CD14-positive monocyte (primary cell): ENCODE results near the gene CPSF3. TPM values are rescaled to one million over a fixed set of nuclear protein-coding genes. Genes with fewer than 3 reads are reported as not detected.

ENCODE experiments used
- DNase-seq, 3 donors: peaks; one replicate each; pipeline ENCODE4 v3.0.0-alpha.2; 2011 to 2022
- H2AFZ ChIP-seq: 2 replicates; pipeline ENCODE4 v1.6.0; 2012; ENCODE audit warnings: mild to moderate bottlenecking, low read depth, low read length, inconsistent platforms; ENCODE audit not compliant: insufficient read depth, poor library complexity, severe bottlenecking
- H3K27ac ChIP-seq, 2 donors: 1 replicate in 1 of 2; 2 replicates in 1 of 2; pipeline ENCODE4 v1.5.1; 2012 to 2013; ENCODE audit warnings: low read length in 2 of 2, control low read depth in 1 of 2, inconsistent platforms in 1 of 2, low read depth in 1 of 2, mild to moderate bottlenecking in 1 of 2
- H3K27me3 ChIP-seq, 2 donors: one replicate each; pipeline versions ENCODE4 v1.6.0 to v1.6.1; 2011 to 2013; ENCODE audit warnings: low read length in 2 of 2; ENCODE audit not compliant: control insufficient read depth in 2 of 2, insufficient read depth in 2 of 2
- H3K36me3 ChIP-seq, 2 donors: replicated peaks in 1 of 2; 1 replicate in 1 of 2; 2 replicates in 1 of 2; pipeline versions ENCODE4 v1.5.1 to v1.6.1; 2012 to 2013; ENCODE audit warnings: low read length in 2 of 2, control low read depth in 1 of 2, inconsistent platforms in 1 of 2, mild to moderate bottlenecking in 1 of 2; ENCODE audit not compliant: insufficient read depth in 2 of 2, control insufficient read depth in 1 of 2
- H3K4me1 ChIP-seq, 2 donors: 1 replicate in 1 of 2; 2 replicates in 1 of 2; pipeline versions ENCODE4 v1.5.1 to v1.6.1; 2012 to 2013; ENCODE audit warnings: low read length in 2 of 2, control low read depth in 1 of 2, inconsistent platforms in 1 of 2, mild to moderate bottlenecking in 1 of 2, moderate library complexity in 1 of 2; ENCODE audit not compliant: insufficient read depth in 2 of 2, control insufficient read depth in 1 of 2
- H3K4me2 ChIP-seq: replicated peaks from 2 replicates; pipeline ENCODE3; 2012; ENCODE audit warnings: low read length, moderate library complexity, mild to moderate bottlenecking; ENCODE audit not compliant: poor library complexity, severe bottlenecking; ENCODE audit errors: extremely low read depth
- H3K4me3 ChIP-seq, 3 experiments: fragments of 200-600 bp in 1 of 3; sonication (generic) in 1 of 3; replicated peaks in 1 of 3; 1 replicate in 2 of 3; 2 replicates in 1 of 3; pipeline ENCODE4 v1.5.1; 2011 to 2013; ENCODE audit warnings: low read length in 3 of 3, mild to moderate bottlenecking in 3 of 3, control low read depth in 2 of 3, low read depth in 2 of 3, inconsistent platforms in 1 of 3, moderate library complexity in 1 of 3
- H3K79me2 ChIP-seq: 2 replicates; pipeline ENCODE4 v1.6.0; 2012; ENCODE audit warnings: mild to moderate bottlenecking, control low read depth, inconsistent platforms, low read length, moderate library complexity; ENCODE audit not compliant: insufficient read depth
- H3K9ac ChIP-seq: 2 replicates; pipeline ENCODE4 v1.6.0; 2017; ENCODE audit warnings: low read length, mild to moderate bottlenecking; ENCODE audit not compliant: insufficient read depth, poor library complexity, severe bottlenecking
- H3K9me3 ChIP-seq, 2 donors: replicated peaks in 1 of 2; 1 replicate in 1 of 2; 2 replicates in 1 of 2; pipeline versions ENCODE4 v1.5.1 to v1.6.1; 2012 to 2013; ENCODE audit warnings: low read length in 2 of 2, control low read depth in 1 of 2; ENCODE audit not compliant: control insufficient read depth in 1 of 2, insufficient read depth in 1 of 2
- H4K20me1 ChIP-seq: 2 replicates; pipeline ENCODE4 v1.6.0; 2012; ENCODE audit warnings: mild to moderate bottlenecking, low read length, control low read depth, moderate library complexity; ENCODE audit not compliant: insufficient read depth
- H3K27ac Mint-ChIP-seq, 7 donors: one replicate each; pipeline ENCODE4 v1.8.0; 2020; ENCODE audit warnings: mild to moderate bottlenecking in 7 of 7, mixed read lengths in 7 of 7, moderate library complexity in 6 of 7, inconsistent platforms in 2 of 7
- H3K27me3 Mint-ChIP-seq, 3 donors: one replicate each; pipeline ENCODE4 v1.8.0; 2021 to 2022; ENCODE audit warnings: low read depth in 3 of 3, mild to moderate bottlenecking in 3 of 3, mixed read lengths in 3 of 3, moderate library complexity in 3 of 3, inconsistent platforms in 1 of 3
- H3K36me3 Mint-ChIP-seq, 2 donors: one replicate each; pipeline ENCODE4 v1.8.0; 2020; ENCODE audit warnings: mixed read lengths in 2 of 2, inconsistent platforms in 1 of 2, mild to moderate bottlenecking in 1 of 2
- H3K4me1 Mint-ChIP-seq: one replicate; pipeline ENCODE4 v1.8.0; 2020; ENCODE audit warnings: mild to moderate bottlenecking, mixed read lengths
- H3K4me3 Mint-ChIP-seq, 2 donors: one replicate each; pipeline ENCODE4 v1.8.0; 2020; ENCODE audit warnings: mild to moderate bottlenecking in 2 of 2, mixed read lengths in 2 of 2, moderate library complexity in 1 of 2
- H3K9me3 Mint-ChIP-seq, 7 donors: one replicate each; pipeline ENCODE4 v1.8.0; 2020 to 2022; ENCODE audit warnings: mixed read lengths in 7 of 7, mild to moderate bottlenecking in 6 of 7, moderate library complexity in 6 of 7, inconsistent platforms in 2 of 7
- WGBS: methylation state at CpG from one replicate; pipeline ENCODE4 v1.1.5; 2013; ENCODE audit warnings: missing lambda C conversion rate; ENCODE audit not compliant: insufficient coverage; 5-methylcytosine and 5-hydroxymethylcytosine counted together
- intact Hi-C, 2 donors: fragments of 100-400 bp; cut with micrococcal nuclease; formaldehyde crosslinking; loops; one replicate each; pipeline versions ENCODE4 v1.15.0 to v1.15.1; 2023
- polyA plus RNA-seq, 3 donors: library from polyadenylated mRNA; depleted of rRNA in 1 of 3; unstranded in 2 of 3; stranded (reverse) in 1 of 3; fragments of 300-500 nt in 2 of 3; fragments of >200 nt in 1 of 3; fragmentation: Illumina TruSeq in 2 of 3; gene quantifications; 1 replicate in 2 of 3; 2 replicates in 1 of 3; pipeline ENCODE4 v1.2.3, GENCODE V29; 2012 to 2021
- TF ChIP-seq, protein P1 (sequence below): fragments of 200-600 bp; IDR thresholded peaks from one replicate; pipeline ENCODE4 v1.8.0; 2022; ENCODE audit warnings: antibody characterized with exemption, mild to moderate bottlenecking

Gene CPSF3
- polyA plus RNA-seq, 3 donors, result 17.2 to 34.0 (median 26.6) TPM

DNA sequence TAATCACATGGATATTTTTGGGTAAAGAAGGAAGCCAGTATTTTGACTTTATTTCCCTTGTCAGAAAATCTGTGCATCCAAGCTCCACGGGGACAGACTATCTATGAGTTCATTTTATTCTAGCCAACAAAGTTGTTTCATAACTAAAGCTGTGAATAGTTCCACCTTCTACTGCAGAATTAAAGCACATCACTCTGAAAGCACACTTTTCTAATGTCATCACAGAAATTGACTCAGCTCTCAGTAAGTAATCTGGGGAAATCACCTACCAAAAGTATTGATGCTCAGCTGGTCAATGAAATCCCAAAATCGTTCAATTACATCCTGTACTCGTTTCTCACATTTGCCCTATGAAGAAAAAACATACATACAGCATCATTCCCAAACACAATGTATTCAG is 70.0 kb downstream of the CPSF3 start:
- Histone ChIP-seq H3K9ac (no peak overlapping the region), H4K20me1 (peaks cover 51% of the 10 kb centered on the region), H3K9me3 (no peaks in the 10 kb centered on the region), H3K4me1 (no peaks in the 10 kb centered on the region), H3K27me3 (no peaks in the 10 kb centered on the region), H3K4me2 (no peak overlapping the region), H2AFZ (no peak overlapping the region), H3K4me3 (no peak overlapping the region), H3K79me2 (no peaks in the 10 kb centered on the region), H3K27ac (no peak overlapping the region), H3K36me3 (peaks cover 97% of the 10 kb centered on the region in 2 donors)
- no peak overlapping the region for H3K4me3 Mint-ChIP-seq
- H3K27ac Mint-ChIP-seq, result no peak overlapping the region
- TF ChIP-seq, protein P1, sequence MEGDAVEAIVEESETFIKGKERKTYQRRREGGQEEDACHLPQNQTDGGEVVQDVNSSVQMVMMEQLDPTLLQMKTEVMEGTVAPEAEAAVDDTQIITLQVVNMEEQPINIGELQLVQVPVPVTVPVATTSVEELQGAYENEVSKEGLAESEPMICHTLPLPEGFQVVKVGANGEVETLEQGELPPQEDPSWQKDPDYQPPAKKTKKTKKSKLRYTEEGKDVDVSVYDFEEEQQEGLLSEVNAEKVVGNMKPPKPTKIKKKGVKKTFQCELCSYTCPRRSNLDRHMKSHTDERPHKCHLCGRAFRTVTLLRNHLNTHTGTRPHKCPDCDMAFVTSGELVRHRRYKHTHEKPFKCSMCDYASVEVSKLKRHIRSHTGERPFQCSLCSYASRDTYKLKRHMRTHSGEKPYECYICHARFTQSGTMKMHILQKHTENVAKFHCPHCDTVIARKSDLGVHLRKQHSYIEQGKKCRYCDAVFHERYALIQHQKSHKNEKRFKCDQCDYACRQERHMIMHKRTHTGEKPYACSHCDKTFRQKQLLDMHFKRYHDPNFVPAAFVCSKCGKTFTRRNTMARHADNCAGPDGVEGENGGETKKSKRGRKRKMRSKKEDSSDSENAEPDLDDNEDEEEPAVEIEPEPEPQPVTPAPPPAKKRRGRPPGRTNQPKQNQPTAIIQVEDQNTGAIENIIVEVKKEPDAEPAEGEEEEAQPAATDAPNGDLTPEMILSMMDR, result no peak
- intact Hi-C loops, result no loop called here
- WGBS, result no CpG with 5 or more reads among the region's 3 CpGs
- H3K27me3 Mint-ChIP-seq, result peaks cover 0 to 1% (median 0%) of the 10 kb centered on the region in 3 donors
- DNase-seq, result no peak
- H3K9me3 Mint-ChIP-seq, result no peaks in the 10 kb centered on the region
- no peaks in the 10 kb centered on the region for H3K4me1 Mint-ChIP-seq
- H3K36me3 Mint-ChIP-seq, result peaks cover 86 to 98% of the 10 kb centered on the region in 2 donors

DNA sequence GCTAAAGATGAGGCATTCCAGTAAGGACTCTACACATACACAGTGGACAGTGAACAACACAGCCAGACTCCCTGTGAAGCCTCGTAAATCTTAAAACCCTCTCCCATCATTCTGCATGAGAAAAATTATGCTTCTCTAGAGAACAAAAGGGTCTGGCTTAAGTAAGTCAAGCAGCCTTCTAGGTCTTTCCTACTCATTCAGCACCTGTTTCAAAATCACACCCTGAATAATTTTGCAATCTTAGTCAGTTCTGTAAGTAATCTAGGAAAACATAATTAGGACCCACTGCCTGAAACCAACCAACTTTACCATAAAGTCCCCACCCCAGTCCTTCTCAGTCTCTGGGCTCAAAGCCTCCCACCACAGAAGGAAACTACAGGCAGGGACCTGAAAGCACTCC is 70.6 kb downstream of the CPSF3 start:
- no peak overlapping the region for H3K9ac ChIP-seq
- H3K9me3 ChIP-seq, result no peaks in the 10 kb centered on the region
- no peaks in the 10 kb centered on the region for H3K4me1 ChIP-seq
- peaks cover 0 to 1% (median 0%) of the 10 kb centered on the region in 3 donors for H3K27me3 Mint-ChIP-seq
- no peak for DNase-seq
- peak overlapping the region in 1 of 7 donors; percentile 61 for H3K27ac Mint-ChIP-seq
- H3K27me3 ChIP-seq, result no peaks in the 10 kb centered on the region
- no peaks in the 10 kb centered on the region for H3K79me2 ChIP-seq
- H4K20me1 ChIP-seq, result peaks cover 51% of the 10 kb centered on the region
- WGBS, result 100% methylated on average over 1 of the region's 1 CpG
- TF ChIP-seq, protein P1, result no peak
- no peak overlapping the region for H3K4me3 ChIP-seq
- H3K9me3 Mint-ChIP-seq, result no peaks in the 10 kb centered on the region
- peaks cover 97% of the 10 kb centered on the region in 2 donors for H3K36me3 ChIP-seq
- no peak overlapping the region for H3K27ac ChIP-seq
- no peak overlapping the region for H2AFZ ChIP-seq
- H3K4me1 Mint-ChIP-seq, result no peaks in the 10 kb centered on the region
- intact Hi-C loops, result no loop called here
- H3K36me3 Mint-ChIP-seq, result peaks cover 85 to 98% of the 10 kb centered on the region in 2 donors
- no peak overlapping the region for H3K4me2 ChIP-seq
- H3K4me3 Mint-ChIP-seq, result no peak overlapping the region
